Measurements from ENCODE around the gene TRPC4AP.
"Not testable (repeated sequence)": the region's sequence is repeated elsewhere in the genome, so short reads cannot be mapped to it uniquely, and the experiment has no call there.

The TRPC4AP gene

GRCh38 chr20:35055445-35056276, 36.9 kb downstream of the TRPC4AP start:
- DNase-seq = peak; percentile 15

GRCh38 chr20:35054814-35055213, 37.8 kb downstream of the TRPC4AP start:
- no peak for DNase-seq

- not testable (repeated sequence) for DNase-seq
Observed at GRCh38 chr20:35052616-35053015, 40.0 kb downstream of the TRPC4AP start.

GRCh38 chr20:35049776-35050352, 42.7 kb downstream of the TRPC4AP start:
- DNase-seq = no peak

GRCh38 chr20:35048739-35049138, 43.9 kb downstream of the TRPC4AP start:
- DNase-seq = no peak

GRCh38 chr20:35042268-35042667, 50.3 kb downstream of the TRPC4AP start:
- no peak for DNase-seq

GRCh38 chr20:35040646-35041045, 52.0 kb downstream of the TRPC4AP start:
- no peak for DNase-seq

- DNase-seq = no peak
Observed at GRCh38 chr20:35039846-35040489, 52.6 kb downstream of the TRPC4AP start.

GRCh38 chr20:35039146-35039545, 53.5 kb downstream of the TRPC4AP start:
- DNase-seq = no peak

- DNase-seq = no peak
Observed at GRCh38 chr20:35034145-35034544, 58.5 kb downstream of the TRPC4AP start.

- no peak for DNase-seq
Observed at GRCh38 chr20:35030136-35030535, 62.5 kb downstream of the TRPC4AP start.

- DNase-seq = no peak
Observed at GRCh38 chr20:35027301-35027700, 65.3 kb downstream of the TRPC4AP start.

GRCh38 chr20:35025116-35025515, 67.5 kb downstream of the TRPC4AP start:
- no peak for DNase-seq

GRCh38 chr20:35023624-35024023, 69.0 kb downstream of the TRPC4AP start:
- no peak for DNase-seq

- DNase-seq = no peak
Observed at GRCh38 chr20:35021831-35022230, 70.8 kb downstream of the TRPC4AP start.

- no peak for DNase-seq
Observed at GRCh38 chr20:35021063-35021462, 71.5 kb downstream of the TRPC4AP start.

- no peak for DNase-seq
Observed at GRCh38 chr20:35020108-35020928, 72.3 kb downstream of the TRPC4AP start.

GRCh38 chr20:35018590-35019371, 73.8 kb downstream of the TRPC4AP start:
- no peak for DNase-seq

- no peak for DNase-seq
Observed at GRCh38 chr20:35017099-35017835, 75.3 kb downstream of the TRPC4AP start.

- no peak for DNase-seq
Observed at GRCh38 chr20:35015863-35016193, 76.8 kb downstream of the TRPC4AP start.

GRCh38 chr20:35014537-35014936, 78.1 kb downstream of the TRPC4AP start:
- no peak for DNase-seq
